GM18873 (cell line): ENCODE results near the gene VGLL3.
"Not testable (repeated sequence)": the region's sequence is repeated elsewhere in the genome, so short reads cannot be mapped to it uniquely, and the experiment has no call there.

Source experiments
- ATAC-seq: cut with Tn5 transposase; IDR thresholded peaks from one replicate; pipeline ENCODE4 v1.9.1; 2021; ENCODE audit warnings: mild to moderate bottlenecking, moderate library complexity, moderate number of reproducible peaks; ENCODE audit not compliant: unreplicated experiment, low FRiP score

The VGLL3 gene, protein sequence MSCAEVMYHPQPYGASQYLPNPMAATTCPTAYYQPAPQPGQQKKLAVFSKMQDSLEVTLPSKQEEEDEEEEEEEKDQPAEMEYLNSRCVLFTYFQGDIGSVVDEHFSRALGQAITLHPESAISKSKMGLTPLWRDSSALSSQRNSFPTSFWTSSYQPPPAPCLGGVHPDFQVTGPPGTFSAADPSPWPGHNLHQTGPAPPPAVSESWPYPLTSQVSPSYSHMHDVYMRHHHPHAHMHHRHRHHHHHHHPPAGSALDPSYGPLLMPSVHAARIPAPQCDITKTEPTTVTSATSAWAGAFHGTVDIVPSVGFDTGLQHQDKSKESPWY

DNA sequence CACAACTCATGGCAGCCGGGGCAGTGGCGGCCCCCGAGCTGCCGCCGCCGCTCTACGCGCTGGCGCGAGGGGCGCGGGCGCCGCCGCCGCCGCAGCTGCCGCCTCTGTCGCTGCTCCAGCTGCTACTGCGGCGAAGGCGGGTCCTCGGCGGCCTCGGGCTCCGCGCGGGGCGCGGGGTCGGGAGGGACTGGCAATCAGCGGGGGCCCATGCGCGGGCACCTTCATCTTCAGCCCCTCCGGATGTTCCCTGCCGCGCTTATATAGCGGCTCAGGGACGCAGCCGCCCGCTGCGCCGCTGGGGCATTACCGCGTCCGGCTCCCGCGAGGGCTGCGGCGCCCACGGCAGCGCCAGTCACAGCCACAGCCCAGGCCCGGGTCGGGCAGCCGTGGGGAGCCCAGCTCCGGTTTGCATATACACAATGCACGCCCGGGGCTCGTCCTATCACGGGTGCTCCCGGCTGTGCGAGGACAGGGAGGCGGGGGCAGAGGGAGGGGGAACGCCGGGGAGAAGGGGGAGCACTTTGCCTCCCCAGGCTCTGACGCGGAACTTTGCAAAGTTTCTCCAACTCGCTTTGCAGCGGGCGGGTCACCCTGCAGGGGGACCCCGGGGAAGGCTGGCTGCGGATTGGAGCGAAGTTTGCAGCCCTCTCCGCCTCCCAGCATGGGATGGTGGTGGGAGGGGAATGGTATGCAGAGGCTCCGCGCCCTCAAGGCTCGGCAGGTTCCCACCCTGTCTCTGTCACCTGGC, at the start of gene VGLL3:
VGLL3 (minus strand) TSS at position 416 of the 748 bp plus-strand sequence; CDS start at position 10, 406 bp downstream.
- peak; percentile 40 for ATAC-seq

DNA sequence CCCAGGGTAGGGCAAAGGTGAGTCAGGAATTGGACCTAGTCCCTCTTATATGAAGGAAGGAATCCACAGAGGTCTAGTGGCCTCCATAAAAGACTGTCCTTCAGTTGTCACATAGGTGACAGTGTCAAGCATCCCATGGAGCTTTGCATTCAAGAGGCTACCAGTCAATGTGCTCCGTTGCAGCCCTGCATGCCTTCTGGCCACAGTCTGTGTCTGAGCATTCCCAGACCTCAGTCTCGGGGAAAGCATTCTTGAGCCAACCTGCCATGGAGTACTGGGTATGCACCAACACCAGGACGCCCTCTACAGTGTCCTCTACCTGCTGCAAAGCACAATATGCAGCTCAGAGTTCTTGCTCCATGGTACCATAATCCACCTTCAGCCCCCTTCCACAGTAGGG, 46.7 kb upstream of the VGLL3 start:
- ATAC-seq, result no peak

DNA sequence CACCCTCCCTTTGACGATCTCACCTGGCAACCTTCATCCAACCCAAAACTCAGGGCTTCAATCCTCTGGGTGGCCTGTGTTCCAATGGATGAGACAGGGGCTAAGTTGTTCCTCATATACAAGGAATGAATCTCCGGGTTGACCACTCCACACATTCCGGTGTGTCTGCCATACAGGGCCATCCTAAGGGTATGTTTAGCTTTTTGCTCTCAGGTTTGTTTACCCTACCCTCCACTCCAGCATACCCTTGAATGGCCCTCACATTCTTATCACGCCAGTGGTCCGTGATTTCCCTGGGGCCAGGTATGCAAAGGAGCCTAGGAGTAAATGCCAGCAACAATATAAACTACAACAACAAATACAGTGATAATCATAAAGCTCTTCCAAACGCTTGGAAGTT, 45.7 kb upstream of the VGLL3 start:
- ATAC-seq, result no peak

DNA sequence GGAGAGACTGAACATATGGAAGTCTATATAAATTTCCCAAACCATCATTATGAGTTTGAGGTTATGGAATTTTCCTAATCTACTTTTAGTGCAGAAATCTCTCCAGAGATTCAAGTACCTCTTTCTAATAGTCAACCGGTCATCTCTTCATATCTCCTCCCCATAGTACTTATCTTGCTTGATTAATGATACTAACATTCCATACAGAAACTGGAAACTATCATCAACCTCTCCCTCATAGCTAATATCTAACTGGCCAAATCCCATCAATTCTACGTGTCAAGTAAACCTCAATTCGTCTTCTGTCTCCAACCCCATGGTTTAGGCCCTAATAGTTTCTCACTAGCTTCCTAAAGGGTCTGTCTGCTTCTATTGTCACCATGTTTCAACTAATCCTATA, 44.4 kb upstream of the VGLL3 start:
- no peak for ATAC-seq

DNA sequence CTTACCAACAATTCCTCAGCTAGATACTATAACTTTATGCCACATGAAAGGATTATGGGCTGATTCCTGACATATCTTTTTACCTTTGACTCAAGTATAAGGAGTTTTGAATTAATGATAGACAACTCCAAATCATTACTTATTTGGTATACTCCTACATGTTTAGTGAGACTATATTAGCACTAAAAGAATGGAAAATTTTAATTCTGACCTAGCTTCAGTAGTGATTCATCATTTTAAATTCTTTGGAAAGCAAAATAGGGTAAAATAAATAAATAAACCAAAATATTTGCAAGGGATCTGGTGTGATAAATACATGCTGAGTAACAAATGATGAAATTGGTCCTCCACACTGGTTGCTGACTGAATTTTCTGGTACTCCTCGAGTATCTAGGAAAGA, 42.3 kb upstream of the VGLL3 start:
- ATAC-seq, result no peak

DNA sequence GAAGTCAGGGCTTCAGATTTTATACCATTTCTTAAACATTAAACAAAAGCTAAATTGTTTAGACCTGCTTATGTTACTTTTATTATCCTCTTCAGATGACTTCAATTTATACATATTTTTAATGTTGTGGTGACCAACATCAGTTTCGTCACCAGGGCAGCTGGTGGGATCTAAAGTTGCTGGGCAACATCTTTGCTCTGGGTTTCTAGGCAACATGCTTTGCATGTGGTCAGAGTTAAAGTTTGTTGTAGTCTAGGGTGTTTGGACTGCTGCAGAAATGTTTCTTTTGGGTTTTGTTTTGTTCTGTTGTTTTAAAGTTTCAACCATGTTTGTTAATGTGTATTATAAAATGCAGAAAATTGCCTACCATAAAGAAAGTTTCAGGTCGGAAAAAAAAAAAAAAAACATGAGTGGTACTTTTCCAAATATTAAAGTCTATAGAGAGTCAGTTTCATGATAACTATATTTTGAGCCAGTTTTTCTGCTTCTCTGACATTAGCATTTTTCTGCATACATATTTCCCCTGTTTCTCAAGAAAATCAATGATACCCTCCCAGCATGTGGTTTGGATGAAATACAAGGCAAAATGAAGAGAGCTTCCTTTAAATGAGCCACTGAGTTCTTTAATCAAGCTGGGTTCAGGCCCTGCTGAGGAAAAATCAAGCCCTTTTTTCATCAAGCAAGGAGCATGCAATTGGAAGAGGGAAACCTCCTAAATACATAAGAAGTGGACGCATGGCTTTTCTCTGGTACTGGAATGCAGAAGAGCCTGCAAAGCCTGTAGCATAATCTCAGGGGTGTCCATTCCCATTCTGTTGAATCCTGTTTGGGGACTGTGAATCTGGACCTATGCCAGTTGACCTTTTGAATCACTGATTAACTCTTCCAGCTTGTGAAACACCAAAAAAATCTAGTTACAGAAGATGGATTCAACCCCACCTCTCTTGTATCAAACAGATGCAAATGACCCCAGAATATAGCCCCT, 35.0 kb upstream of the VGLL3 start:
- no peak for ATAC-seq

DNA sequence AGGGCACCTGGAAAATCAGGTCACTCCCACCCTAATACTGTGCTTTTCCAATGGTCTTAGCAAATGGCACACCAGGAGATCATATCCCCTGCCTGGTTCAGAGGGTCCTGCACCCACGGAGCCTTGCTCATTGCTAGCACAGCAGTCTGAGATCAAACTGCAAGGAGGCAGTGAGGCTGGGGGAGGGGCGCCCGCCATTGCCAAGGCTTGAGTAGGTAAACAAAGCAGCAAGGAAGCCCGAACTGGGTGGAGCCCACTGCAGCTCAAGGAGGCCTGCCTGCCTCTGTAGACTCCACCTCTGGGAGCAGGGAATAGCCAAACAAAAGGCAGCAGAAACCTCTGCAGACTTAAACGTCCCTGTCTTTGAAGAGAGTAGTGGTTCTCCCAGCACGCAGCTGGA, 26.4 kb upstream of the VGLL3 start:
- ATAC-seq, result not testable (repeated sequence)

DNA sequence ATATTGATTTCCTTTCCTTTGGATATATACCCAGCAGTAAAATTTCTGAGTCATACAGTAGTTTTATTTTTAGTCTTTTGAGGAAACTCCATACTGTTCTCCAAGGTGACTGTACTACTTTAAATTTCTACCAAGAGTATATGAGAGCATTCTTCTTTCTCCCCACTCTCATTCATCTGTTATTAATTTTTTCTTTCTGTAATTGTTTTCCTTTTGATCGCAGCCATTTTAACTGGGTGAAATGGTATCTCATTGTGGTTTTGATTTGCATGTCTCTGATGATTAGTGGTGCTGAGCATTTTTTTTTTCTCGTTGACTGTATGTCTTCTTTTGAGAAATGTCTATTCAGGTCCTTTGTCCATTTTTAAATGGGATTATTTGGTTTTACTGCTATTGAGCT, 18.3 kb upstream of the VGLL3 start:
- ATAC-seq, result no peak

DNA sequence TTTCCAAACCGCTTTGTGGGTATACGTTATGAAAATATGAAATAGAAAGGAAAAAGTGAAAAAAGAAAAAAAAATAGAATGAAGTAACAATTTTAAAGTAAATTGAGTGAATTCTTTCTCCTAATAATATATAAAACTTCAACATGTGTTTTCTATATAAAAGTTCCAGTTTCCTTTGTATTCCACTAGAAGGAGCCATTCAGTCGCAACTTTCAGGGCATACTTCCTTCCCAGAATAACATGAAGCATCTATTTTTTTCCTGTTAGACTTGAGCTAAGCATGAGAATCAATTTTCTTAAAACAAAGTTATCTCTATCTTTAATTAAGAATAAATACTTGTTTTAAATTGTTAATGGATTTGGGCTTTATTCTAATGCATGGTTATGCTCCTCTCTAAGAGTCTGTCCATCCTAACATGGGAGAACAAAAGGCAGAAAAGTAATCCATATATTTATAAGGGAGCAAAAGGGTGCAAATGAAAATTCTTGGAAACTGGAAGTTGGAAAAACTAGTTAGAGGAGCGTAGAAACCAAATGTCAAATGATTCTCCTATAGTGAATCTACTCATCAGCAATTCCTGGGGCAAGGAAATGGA, 16.0 kb upstream of the VGLL3 start:
- no peak for ATAC-seq

DNA sequence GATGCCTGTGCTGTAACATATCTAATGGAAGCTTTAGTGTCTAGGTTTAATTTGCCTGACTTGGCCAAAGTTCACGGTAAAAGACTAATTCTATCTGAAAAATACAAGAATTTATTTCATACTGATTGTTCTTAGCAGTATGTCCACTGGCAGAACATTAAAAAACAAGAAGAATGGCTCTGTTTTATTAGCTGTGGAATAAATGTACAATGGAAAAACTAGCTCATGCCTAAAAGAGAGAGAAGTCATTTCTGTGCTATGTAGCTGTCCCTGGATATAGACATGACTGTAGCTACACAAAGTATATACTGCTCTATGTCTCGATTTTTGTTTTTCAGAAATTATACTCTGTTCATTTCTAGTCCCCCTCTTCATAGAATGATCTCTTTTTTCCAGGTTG, 13.9 kb upstream of the VGLL3 start:
- no peak for ATAC-seq

DNA sequence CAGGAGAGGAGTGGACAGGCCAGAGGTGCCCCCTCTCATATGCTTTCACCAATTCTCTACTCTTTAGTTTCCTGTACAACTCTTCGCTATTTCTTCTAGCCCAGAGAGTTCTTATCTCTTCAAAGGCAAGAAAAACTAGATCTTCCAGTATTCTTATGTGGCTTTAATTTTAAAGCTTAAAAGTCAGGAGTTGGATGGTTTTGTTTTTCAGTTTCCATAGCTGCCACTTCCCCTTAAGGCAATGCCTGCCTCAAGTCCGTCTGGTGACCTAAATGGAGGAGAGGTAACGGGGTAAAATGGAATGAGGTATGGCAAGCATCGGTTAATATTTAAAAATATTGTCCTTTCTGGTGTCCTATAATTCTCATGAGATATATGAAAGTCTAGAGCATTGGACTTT, 11.4 kb upstream of the VGLL3 start:
- no peak for ATAC-seq

DNA sequence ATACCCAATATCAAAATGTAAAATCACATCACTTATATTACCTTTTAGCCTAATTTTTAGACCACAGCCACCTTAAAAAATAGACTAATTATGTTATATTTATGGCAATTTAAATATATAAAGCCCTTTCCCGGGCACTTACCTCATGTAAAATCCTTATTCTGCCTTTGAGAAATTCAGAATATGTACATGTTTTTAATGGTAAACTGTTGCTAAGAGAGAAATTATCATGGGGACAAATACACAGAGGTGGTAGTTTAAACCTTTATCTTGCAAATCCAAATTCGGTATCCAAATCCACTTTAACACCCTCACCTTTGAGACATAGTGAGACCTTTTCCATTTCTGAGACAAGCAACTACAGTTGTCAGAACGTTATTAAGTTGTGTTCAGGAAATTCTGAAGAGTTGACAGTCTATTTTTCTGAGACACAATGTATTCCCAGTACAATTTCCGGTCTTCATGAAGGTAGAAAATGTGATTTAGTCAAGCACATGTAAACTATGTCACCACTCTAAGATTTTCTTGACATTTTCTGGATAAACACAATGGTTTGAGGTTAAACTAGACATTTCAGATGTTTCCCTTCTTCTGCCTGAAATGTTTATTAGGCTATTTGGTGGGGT, 10.6 kb upstream of the VGLL3 start:
- ATAC-seq, result no peak

DNA sequence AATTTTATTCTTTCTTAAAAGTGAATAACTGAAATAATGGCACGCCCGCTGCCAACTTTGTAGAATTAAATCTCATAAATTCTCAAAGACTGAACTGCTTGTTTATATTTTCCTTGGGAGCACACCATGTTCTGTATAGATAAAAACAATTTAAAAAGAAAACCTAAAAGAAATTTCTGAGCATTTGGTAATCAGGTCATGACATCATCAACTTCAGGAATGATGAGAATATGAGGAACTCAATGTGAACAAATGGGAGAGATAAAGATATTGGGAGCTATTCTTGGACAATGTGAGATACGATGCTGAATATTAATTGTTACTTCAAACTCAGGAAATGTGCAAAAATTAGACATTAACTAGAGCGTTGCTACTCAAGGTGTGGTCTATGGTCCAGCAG, 10.0 kb upstream of the VGLL3 start:
- no peak for ATAC-seq

DNA sequence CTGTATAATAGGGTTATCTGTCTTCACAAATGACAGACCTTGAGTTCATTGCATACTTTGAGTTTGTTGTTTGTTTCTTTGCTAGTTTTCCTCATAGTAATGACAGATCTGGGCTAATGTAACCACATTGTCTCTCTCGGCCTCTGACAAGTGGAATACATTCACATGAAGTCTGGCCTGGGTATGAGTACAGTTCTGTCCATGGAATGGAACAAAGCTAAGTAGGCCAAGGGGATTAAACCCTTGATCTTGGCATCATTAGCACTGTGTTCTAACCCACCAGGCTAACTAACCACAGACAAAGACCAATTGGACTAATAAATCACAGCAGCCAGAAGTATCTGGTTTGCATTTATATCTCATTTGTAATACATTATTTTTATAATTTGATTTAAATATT, 7.6 kb upstream of the VGLL3 start:
- ATAC-seq, result no peak

DNA sequence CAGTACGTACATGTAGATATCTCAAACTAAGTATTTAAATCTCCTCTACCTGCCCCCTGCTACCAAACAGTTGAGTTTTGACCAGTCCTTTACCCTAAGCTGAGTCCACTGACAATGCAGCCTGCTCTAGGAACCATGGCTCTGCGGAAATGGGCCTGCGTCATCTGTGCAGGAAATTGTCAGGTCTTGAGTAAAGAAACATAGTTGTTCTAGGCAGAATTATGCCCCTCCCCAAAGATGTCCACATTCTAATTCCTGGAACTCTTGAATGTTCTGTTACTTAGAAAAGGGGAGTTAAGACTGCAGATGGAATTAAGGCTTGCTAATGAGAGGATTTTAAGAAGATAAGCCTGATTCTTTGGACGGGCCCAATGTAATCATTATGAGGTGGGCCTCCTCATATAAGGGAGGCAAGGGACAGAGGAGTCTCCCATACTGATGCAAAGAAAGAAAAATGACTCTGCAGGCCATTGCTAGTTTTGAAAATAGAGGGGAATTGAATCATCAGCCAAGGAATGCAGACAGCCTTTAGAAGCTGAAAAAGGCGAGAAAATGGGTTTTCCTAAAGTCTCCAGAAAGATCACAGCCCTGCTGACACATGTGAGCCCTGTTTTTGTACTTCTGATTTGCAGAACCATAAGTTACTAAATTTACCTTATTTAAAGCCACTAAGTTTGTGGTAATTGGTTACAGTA, 5.5 kb upstream of the VGLL3 start:
- no peak for ATAC-seq

DNA sequence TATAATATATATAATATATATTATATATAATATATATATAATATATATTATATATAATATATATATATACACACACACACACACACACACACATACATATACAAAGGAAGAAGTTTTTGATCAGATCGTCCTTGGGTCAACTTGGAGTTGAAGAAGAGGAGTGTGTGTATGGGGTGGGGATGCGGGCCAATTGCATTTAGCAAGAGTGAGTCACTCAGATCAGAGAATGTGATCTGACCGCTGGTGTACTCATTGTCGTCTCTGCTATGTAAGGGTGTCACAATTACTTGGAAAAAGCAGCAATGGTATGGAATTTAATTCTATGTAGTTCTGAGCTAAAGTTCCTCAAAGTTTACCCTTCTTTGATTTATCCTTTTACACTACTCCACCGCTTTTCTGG, 4.6 kb upstream of the VGLL3 start:
- no peak for ATAC-seq

DNA sequence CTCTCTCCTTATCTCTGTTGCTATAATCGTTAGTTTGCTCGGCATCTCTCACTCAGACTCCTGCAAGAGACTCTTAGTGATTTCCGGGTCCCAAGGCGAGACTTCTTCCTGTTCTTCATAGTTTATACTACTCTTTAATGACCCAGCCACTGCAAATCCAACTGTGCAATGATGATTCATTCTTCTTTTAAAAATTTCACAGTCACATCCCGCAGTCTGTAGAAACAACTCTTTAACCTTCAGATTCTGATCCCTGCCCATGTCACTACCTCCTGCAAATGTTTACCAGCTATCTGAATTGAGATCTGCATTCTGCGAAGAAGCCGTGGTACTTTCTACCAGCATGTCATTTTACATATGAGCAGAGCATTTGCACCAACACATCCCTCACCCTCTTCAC, 2.8 kb upstream of the VGLL3 start:
- no peak for ATAC-seq

DNA sequence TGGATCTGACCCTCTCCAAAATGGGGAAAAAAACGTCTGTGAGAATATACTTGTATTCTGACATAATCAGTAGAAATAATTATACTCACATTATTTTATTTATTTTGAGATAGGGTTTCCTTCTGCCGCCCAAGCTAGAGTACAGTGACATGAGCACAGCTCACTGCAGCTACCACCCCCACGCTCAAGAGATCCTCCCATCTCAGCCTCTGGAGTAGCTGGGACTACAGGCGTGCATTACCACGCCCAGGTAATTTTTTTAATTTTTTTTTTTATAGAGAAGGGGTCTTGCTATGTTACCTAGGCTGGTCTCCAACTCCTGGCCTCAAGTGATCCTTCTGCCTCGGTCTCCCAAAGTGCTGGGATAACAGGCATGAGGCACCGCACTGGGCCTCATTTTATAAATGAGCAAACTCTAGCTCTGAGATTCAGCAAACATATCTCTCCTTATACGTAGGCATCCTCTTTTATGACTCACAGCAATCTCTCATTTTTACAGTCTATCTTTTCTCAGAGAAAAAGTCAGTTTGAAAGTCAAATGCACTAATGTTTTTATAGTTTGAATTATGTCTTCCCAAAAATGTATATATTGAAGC, 989 bp upstream of the VGLL3 start:
- ATAC-seq, result no peak

DNA sequence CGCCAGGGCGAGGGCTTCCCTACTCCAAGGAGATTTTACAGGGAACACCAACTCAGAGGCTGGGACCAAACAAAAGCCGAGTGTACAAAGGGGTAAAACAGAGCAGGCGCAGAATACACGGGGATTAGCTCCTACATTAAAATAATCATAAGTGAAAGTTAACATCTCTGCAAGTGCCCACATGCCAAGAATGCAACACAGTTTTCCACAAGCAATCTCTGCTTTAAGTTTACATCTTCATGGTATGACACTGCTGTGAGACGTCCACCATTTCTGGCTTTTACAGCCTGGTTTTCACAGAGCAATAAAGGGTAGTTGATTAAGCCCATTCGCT, 500 bp upstream of the VGLL3 start:
- no peak for ATAC-seq
